GM19397 (cell line): Measurements from ENCODE around the gene OSBPL8.

Experiments
- ATAC-seq: cut with Tn5 transposase; IDR thresholded peaks from one replicate; pipeline ENCODE4 v1.9.1; 2021; ENCODE audit warnings: mild to moderate bottlenecking, moderate library complexity; ENCODE audit not compliant: unreplicated experiment

Gene OSBPL8

GRCh38 chr12:76312315-76312714 is 247.3 kb downstream of the OSBPL8 start:
- ATAC-seq, result no peak

DNA sequence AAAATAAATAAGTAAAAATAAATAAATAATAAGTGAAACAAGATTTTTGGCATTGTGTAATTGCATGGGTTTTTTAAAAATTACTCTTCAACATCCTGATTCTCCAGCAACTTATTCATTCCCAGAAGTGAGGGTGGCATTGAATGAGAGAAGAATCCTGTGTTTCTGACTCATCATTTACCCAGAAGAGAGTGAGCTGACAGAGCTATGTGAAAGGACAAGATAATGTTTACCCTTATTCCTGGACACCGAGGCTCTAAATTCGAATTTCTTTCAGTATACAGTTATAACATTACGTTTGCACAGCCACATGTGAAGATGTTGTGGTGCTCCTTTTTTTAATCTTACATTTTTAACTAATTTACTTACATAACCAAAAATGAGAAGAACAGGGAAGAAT is 247.8 kb downstream of the OSBPL8 start:
- ATAC-seq, result no peak

GRCh38 chr12:76310110-76310509 is 249.5 kb downstream of the OSBPL8 start:
- no peak for ATAC-seq

DNA sequence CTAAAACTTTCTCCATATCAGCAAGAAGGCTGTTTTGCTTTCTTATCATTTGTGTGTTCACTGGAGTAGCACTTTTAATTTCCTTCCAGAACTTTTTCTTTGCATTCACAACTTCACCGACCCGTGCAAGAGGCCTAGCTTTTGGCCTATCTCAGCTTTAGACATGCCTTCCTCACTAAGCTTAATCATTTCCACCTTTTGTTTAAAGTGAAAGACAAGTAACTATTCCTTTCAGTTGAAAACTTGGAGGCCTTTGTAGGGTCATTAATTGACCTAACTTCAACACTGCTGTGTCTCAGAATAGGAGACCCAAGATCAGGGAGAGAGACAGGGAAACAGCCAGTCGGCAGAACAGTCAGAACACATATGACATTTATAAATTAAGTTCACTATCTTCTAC is 250.7 kb downstream of the OSBPL8 start:
- ATAC-seq, result no peak

DNA sequence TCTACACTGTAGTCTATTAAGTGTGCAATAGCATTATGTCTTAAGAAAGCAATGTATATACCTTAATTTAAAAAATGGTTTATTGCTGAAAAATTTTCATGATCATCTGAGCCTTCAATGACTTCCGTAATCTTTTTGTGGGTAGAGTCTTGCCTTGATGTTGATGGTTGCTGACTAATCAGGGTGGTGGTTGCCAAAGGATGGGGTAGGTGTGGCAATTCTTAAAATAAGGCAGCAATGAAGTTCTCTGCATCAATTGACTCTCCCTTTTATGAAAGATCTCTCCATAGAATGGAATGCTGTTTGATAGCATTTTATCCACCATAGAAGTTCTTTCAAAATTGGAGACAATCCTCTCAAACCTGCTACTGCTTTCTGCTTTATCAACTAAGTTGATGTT is 252.5 kb downstream of the OSBPL8 start:
- no peak for ATAC-seq

- no peak for ATAC-seq
Measured at GRCh38 chr12:76303989-76304460, 255.5 kb downstream of the OSBPL8 start.

DNA sequence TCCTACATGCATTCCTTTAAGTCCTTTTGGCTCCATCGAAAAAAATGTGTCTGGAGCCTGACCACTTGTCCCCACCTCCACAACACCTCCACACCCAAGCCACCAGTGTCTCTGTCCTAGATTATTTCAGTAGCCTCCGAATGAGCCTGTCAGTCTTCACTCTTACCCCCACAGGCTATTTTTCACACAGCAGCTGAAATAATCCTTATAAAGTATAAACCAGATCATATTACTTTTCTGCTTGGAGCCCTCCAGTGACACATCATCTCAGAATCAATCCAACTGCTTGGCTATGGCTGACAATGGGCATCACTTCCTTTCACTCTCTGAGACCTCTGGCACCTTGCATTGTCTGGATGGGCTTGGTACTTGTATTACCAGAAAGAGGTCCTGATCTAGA is 256.2 kb downstream of the OSBPL8 start:
- no peak for ATAC-seq
